Left forelimb (tissue), 1 donor: ENCODE results near the gene TLR2.

ENCODE experiments used
- DNase-seq: peaks from one replicate; pipeline ENCODE4 v3.0.0-alpha.2; 2018; ENCODE audit warnings: low spot score

The TLR2 gene, protein sequence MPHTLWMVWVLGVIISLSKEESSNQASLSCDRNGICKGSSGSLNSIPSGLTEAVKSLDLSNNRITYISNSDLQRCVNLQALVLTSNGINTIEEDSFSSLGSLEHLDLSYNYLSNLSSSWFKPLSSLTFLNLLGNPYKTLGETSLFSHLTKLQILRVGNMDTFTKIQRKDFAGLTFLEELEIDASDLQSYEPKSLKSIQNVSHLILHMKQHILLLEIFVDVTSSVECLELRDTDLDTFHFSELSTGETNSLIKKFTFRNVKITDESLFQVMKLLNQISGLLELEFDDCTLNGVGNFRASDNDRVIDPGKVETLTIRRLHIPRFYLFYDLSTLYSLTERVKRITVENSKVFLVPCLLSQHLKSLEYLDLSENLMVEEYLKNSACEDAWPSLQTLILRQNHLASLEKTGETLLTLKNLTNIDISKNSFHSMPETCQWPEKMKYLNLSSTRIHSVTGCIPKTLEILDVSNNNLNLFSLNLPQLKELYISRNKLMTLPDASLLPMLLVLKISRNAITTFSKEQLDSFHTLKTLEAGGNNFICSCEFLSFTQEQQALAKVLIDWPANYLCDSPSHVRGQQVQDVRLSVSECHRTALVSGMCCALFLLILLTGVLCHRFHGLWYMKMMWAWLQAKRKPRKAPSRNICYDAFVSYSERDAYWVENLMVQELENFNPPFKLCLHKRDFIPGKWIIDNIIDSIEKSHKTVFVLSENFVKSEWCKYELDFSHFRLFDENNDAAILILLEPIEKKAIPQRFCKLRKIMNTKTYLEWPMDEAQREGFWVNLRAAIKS

DNA sequence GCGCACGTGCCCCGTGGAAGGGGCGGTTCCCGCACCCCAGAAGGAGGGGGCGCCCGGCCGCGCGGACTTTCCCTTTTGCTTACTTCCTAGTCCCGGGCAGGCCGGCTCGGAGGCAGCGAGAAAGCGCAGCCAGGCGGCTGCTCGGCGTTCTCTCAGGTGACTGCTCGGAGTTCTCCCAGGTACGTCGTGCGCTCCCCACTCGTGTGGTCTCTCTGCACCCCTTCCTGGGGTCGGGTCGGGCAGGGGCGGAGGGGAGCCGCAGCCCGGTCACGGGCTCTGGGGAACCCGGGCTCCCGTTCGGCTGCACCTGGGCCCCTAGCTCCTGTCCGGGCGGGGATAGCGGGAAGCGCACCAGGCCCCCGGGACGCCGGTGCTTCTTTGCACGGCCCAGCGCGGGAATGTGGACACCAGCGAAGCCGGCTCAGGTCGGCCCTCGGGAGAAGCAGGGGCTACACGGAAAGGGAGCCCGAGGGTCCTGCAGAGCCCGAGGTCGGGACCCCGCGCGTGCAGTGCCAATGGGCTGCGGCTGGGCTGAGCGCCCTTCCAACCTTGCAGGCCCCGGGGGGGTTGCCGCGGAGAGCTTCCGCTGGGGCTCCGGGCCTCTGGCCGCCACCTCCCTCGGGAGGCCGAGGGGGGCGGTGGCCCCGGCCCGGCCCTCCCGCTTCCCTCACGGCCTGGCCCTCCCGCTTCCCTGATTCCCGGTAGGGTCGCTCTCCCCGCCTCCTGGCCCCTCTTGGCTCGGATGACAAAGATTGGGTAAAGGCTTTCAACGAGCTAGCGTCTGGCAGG, at the start of gene TLR2:
TLR2 (plus strand) TSS at position 99 of the 789 bp plus-strand sequence. CDS start 18,628 bp downstream, outside the sequence.
- DNase-seq, result peak; percentile 75

DNA sequence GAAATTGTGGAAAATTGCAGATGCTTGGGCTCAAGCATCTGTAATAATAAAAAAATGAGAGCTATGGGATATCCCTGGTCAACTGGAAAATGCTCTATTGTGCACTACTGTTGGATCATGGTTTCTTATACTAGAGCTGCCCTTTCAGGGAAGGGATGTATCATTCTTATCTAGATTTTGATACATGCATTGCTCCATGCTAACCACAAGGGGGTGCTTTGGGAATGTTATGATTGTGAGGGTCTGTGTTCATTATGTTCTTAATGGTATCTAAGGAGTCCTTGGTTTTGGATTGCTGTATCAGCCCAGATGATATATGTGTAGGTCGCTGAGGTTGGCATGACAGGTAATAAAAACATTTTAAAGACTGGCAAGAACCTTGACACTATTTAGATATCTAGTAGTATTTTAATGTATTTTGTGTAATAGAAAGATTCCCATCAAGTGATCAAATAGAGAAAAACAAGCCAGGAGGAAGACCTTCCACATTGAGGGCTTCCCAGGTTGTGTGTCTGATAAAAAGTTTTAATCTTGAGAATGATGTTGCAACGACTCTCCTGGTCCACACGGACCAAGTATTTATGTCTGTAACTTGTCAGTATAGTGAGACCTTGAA, 49.2 kb upstream of the TLR2 start:
- DNase-seq, result no peak

DNA sequence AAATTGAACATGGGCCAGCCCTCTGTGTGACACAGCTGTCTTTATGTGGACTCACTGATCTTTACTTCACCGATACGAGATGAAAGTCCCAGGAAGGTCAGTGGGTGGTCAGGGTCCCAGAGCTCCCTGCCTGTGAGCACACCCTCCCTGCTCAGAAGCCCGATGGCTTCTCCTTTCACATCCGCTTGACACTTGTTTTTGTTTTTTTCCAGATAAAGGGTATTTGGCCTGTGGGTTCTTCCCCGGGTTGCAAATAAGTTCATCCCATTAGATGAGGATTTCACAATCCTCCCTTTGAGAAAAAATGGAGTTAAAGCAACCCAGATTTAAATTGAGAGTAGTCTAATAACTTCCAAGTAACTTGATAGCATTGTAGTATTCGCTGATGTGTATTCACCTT, 48.2 kb upstream of the TLR2 start:
- no peak for DNase-seq

DNA sequence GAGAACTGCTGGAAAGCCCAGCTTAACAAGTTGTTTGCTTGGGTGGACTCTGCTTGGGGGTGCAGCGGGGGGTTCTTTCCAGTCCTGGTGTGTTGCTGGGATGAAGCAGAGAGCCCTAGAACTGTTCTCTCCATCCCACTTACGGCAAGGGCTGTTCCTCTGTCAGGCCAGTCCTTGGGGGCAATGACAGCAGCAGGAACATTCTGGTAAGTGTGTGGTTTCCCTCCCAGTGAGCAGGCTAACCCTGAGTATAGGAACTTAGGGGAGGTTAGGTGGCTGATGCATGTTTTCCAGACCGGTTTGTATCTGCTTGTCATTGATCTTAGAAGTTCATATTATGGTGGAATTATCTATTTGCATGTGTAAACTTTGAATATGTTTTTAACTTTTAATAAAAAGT, 46.9 kb upstream of the TLR2 start:
- DNase-seq, result no peak

DNA sequence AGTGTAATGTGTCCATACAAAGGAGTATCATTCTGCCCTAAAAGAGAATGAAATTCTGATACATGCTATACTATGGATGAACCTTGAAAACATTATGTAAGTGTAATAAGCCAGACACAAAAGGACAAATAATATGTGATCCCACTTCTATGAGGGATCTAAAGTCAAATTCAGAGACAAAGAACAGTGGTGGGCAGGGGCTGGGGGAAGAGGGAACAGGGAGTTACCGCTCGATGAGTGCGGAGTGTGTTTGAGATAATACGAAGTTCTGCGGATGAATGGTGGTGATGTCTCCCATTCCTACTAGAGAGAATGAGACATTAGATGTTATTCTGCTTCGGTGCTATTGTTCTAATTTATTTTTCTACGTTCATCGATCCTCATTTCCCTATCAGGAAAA, 46.1 kb upstream of the TLR2 start:
- no peak for DNase-seq

DNA sequence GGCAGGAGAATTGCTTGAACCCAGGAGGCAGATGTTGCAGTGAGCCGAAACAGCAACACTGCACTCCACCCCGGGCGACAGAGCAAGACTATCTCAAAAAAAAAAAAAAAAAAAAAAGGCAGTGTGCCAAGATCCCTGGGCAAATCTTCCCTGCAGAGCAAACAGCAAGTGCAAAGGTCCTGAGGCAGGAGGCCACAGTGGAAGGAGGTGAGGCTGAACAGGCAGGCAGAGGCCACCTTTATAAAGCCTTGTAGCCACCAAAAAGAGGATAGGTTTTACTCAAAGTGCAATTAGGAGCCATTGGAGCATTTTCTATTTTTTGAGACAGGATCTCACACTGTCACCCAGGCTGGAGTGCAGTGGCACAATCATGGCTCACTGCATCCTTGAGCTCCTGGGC, 45.1 kb upstream of the TLR2 start:
- DNase-seq, result no peak

DNA sequence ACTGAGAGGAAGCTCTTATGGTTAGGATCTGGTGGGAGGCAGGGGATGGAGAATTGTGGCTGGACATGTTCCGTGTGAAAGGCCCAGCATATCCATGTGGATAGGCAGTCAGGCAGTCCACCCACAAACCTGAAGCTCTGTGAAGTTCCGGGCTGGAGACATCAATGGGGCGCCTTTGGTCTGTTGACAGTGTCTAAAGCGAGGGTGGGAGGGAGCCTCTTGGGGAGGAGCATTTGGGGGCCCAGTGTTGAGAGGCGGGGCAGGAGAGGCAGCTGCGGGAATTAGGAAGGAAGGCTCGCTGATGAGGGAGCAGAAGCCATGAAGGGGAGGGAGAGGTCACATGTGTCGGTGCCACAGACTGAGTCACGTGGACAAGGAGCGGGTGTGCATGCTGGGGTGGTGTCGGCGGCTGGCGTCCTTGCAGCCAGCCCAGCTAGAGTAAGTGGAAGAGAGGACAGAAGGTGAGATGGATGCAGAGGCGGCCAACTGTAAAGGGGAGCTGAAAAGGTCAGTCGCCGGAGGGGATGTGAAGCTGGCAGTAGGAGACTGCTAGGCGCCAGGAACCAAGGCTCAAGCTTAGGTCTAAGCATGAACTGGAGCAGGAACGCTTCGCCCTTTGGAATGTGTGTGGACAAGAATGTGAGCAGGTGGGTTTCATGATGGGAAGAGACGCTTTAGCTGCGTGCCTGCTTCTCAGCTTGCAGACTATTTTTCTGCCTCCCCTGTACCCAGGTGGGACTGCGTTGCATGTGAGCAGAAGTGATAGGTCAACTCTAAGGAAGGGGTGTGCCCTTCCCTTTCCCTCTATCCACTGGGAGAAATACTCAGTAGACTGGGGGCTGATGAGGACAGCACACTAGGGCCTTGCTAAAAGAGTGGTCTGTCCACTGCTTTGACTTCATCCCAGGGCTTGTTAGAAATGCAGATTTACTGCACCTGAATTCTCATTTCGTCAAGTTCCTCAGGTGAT, 44.0 kb upstream of the TLR2 start:
- no peak for DNase-seq

DNA sequence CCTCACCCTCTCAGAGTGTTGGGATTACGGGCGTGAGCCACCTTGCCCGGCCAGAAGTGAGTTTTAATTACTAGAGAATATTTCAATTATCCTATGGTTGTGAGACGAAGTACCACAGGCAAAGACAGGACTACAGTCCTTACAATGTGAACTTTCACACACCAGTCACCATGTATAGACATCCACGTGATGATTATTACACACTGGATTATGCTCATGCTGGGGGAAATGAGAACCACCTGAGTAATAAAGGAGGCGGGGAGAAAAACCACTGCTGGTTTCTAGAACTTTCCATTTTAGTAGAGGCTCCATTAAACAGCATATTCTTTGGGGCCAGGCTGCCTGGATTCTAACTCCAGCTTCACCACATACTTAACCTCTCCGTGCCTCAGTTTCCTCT, 42.5 kb upstream of the TLR2 start:
- DNase-seq, result no peak

DNA sequence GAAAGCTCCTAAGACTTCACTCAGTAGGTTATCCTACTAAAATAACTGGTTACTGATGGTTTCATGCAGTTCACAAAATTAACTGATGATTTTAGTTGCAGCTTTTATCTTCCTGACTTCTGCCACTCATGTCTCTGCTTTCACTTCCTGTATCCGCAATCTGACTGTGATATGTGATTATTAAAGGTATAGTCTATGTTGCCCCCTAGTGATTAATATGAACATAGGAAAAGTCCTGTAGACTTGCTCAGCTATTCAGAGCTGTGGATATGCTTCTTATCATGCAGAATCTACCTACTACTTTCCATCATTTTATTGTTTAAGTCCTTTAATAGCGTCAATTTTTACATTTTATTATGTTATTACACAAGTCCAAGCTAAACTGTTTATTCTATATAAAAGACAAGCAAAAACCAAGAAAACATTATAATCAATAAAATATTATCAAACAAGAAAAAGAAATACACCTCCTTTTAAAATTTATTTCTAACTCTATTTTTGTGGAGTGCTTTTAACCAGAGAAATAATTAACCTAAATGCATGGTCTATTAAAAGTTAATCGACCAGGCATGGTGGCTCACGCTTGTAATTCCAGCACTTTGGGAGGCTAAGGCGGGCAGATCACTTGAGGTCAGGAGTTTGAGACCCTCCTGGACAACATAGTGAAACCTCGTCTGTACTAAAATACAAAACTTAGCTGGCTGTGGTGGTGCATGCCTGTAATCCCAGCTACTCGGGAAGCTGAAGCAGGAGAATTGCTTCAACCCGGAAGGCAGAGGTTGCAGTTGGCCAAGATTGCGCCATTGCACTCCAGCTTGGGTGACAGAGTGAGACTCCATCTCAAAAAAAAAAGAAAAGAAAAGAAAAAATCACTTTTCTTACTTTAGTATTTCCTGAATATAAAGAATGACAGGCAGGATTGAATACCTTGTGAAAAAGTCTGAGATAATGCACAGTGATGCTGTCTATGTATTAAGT, 40.4 kb upstream of the TLR2 start:
- DNase-seq, result no peak

DNA sequence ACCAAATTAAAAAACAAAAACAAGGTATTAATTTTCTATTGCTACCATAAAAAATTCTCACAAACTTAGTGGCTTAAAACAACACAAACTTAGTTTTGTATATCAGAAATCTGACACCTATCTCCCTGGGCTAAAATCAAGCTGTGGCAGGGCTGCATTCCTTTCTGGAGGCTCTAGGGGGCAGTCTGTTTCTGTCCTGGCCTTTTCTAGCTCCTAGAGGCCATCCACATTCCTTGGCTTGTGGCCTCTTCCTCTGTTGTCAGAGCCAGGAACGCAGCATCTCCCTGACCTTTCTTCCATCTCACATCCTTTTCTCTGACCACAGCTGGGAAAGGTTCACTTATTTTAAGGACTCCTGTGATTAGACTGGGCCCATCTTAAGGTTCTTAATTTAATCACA, 38.9 kb upstream of the TLR2 start:
- no peak for DNase-seq

DNA sequence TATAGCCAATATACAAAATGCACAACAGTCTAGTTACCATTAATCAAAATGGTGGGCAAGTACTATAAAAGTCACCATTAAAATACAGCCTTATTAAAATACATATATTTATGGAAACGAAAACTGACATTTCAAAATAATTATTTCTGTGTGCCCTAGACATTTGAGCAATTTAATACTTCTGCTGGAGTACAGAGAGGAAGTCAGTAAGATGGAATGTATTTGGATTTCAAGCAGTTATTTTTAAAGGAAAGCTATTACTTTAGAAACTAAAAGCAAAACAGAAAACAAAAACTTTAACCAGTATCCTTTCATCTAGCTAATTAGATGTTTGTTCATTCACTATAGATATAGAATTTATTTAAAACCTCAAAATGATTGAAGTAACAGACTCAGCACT, 37.8 kb upstream of the TLR2 start:
- no peak for DNase-seq

DNA sequence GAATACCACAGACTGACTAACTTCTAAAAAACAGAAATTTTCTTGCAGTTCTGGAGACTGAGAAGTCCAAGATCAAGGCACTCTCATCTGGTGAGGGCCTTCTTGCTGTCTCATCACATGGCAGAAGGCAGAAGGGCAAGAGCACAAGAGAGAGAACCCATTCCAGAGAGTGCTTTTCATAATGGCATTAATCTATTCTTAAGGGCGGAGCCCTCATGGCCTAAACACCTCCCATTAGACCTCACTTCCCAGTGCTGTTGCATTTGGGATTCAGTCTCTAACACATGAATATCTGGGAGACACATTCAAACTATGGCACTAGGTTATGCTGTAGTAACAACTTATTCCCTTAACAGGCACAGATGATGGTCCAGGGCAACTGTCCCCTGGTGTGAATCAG, 37.1 kb upstream of the TLR2 start:
- no peak for DNase-seq

DNA sequence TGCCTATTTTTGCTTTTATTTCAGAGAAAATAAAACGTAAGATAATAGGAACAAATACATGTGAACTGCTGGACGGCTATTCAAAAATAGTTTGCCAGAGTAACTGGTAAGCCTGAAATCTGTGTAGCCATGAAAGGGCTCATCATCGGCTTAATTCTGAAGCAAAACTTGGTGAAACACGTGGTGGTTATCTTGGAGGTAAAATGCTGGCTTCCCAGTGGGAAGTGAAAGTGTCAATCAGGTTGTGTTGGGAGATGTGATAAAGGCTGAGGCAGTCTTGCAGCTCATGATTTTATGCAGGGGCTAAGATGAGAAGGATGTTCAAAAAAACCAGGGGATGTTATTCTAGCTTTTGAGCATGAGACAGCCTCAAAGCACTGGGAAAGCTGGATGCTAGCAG, 36.1 kb upstream of the TLR2 start:
- no peak for DNase-seq

DNA sequence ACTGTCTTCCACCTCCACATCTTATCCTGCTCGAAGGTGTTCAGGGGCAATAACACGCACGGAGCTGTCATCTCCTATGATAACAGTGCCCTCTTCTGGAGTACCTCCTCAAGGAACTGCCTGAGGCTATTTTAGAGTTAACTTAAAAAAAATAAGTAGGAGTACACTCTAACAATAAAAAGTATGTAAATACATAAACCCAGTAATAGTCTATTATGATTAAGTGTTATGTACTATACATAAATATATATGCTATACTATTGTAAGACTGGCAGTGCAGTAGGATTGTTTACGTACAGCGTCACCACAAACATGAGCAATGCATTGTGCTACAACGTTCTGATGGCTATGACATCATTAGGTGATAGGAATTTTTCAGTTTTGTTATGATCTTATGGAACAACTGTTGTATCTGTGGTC, 34.5 kb upstream of the TLR2 start:
- no peak for DNase-seq

DNA sequence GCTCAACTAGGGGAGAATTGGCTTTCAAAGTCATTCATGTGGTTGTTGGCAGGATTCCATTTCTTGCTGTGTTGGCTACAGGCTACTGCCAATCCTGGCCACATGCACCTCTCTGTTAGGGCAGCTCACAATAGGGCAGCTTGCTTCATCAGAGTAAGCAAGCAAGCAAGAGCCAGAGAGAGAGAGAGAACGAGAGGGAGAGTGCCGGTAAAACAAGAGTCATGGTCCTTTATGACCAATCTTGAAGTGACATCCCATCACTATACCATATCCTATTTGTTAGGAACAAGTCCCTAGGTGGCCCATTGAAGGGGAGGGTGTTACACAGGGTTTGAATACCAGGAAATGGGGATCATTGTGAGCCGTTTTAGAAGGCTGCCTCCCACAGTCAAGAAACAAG, 33.0 kb upstream of the TLR2 start:
- no peak for DNase-seq

DNA sequence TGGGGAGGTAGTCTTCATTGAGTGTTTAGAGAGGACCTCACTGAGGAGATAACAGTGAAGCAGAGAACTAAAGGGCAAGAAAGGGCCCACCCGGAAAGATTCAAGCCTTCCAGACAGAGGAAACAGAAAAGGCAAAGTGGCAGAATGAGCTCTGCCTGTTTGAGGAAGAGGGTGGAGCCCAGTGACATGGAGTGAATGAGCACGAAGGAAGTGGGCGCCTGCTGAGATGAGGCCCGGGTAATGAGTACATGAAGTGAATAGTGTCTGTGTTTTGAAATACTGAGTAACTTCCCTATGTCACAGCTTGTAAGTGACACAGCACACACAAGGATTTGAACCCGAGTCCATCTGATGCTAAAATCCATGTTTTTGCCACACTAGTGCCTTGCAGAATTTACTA, 32.5 kb upstream of the TLR2 start:
- no peak for DNase-seq

DNA sequence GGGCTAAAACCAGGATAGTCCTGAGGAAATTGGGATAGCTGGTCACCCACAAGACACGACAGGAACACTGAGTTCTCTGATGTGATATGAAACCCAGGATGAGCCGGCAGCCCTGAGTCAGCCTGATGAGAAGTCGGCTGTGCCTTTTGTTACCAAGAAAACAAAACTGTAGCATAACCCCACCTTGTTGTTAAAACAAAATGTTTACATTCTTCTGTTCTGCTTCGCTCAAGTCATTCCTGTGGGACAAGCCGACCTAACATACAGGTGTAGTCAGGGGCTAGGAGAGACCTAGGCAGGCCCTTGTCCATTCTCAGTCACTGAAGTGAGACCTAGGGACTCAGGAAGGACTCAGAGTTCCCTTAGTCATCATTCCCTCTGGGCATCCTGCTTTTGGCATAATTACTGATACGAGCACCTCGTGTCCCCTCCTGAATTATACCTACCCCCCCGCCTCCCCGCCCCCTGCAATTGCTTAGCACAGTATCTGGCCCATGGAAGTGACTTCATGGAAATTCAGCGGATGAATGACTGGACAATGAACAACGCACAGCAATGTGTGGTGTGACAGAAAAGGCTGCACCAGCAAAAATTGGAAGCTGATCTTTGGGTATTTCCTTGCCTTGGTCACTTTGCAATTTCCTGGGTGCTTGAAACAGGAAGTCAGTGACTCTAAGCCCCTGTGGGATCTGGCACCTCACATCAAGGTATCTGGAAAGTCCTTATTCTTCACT, 31.9 kb upstream of the TLR2 start:
- DNase-seq, result no peak

DNA sequence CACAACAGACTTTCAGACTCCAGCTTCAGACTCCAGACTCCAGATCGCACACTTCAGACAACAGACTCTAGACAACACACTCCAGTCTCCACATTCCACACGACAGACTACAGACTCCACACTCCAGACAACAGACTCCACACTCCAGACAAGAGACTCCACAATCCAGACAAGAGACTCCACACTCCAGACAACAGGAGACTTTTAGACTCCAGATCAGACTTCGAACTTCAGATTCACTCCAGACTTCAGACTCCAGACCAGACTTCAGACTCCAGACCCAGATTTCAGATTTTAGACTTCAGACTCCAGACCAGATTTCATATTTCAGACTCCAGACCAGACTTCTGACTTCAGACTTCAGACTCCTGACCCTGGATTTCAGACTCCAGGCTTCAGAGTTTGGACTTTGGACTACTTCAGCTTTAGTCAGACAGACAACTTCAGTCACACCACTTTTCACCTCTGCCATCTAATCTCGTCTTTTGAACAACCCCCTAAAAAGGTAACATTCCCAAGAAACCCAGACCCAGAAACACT, 29.0 kb upstream of the TLR2 start:
- no peak for DNase-seq

DNA sequence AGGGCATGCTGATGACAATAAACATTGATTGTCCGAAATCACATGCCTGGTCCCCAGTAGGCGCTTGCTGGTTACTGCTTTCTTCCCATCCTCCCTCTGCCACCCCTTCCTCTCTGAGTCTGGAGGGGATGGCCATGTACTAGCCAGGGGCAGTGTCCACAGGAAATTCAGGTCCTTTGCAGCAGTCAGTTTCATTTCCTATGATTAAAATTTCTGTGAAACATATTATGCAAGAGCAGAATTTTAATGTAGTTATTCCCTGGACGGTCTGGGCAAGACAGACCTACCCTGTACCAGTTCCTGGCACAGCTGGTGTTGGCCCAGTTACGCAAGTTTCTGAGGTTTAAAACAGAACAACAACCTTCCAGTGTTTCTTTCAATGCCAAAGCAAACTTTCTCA, 28.2 kb upstream of the TLR2 start:
- DNase-seq, result no peak
